OCI-M1 (cell line): Measurements from ENCODE around the gene ASB2.

Source experiments
- DNase-seq: peaks from one replicate; lab custom pipeline; 2025; lab: John Stamatoyannopoulos, UW

ASB2 gene

GRCh38 chr14:93976477-93977057 lies at the start of gene ASB2:
Gene ASB2, minus strand, starts transcription at chr14:93976570. Its CDS starts 12,031 bp downstream, at chr14:93964539.
- no peak for DNase-seq

- DNase-seq = no peak
These were observed 49.4 kb upstream of the ASB2 start for GRCh38 chr14:94025720-94026119.

- DNase-seq = no peak
These were observed 48.2 kb upstream of the ASB2 start for GRCh38 chr14:94024549-94024948.

- DNase-seq = no peak
These were observed 46.4 kb upstream of the ASB2 start for GRCh38 chr14:94022532-94023411.

GRCh38 chr14:94021416-94022157 lies 45.2 kb upstream of the ASB2 start:
- DNase-seq = peak; percentile 6

- DNase-seq = peak; percentile 6
These were observed 44.6 kb upstream of the ASB2 start for GRCh38 chr14:94021001-94021400.

GRCh38 chr14:94020267-94020666 lies 43.9 kb upstream of the ASB2 start:
- DNase-seq = no peak

- DNase-seq = no peak
These were observed 43.0 kb upstream of the ASB2 start for GRCh38 chr14:94019329-94019728.

GRCh38 chr14:94018308-94018707 lies 41.9 kb upstream of the ASB2 start:
- no peak for DNase-seq

GRCh38 chr14:94016446-94016976 lies 40.1 kb upstream of the ASB2 start:
- DNase-seq = no peak

- no peak for DNase-seq
These were observed 38.9 kb upstream of the ASB2 start for GRCh38 chr14:94015223-94015622.

- DNase-seq = no peak
These were observed 38.0 kb upstream of the ASB2 start for GRCh38 chr14:94014382-94014781.

GRCh38 chr14:94011795-94012194 lies 35.4 kb upstream of the ASB2 start:
- no peak for DNase-seq

- no peak for DNase-seq
These were observed 34.3 kb upstream of the ASB2 start for GRCh38 chr14:94010625-94011024.

GRCh38 chr14:94009767-94010166 lies 33.4 kb upstream of the ASB2 start:
- DNase-seq = no peak

- no peak for DNase-seq
These were observed 31.9 kb upstream of the ASB2 start for GRCh38 chr14:94008234-94008633.

- peak; percentile 5 for DNase-seq
These were observed 29.1 kb upstream of the ASB2 start for GRCh38 chr14:94005324-94006073.

- no peak for DNase-seq
These were observed 27.6 kb upstream of the ASB2 start for GRCh38 chr14:94004015-94004414.

GRCh38 chr14:94003397-94003796 lies 27.0 kb upstream of the ASB2 start:
- DNase-seq = no peak

- DNase-seq = peak; percentile 53
These were observed 25.4 kb upstream of the ASB2 start for GRCh38 chr14:94001501-94002396.

- DNase-seq = no peak
These were observed 24.6 kb upstream of the ASB2 start for GRCh38 chr14:94001016-94001415.
